Breast epithelium (tissue), 3 donors: Measurements from ENCODE around the gene GPX3.

Experiments used
- POLR2A ChIP-seq: fragments of 450-650 bp; IDR thresholded peaks from one replicate; pipeline ENCODE4 v1.6.1; 2016; ENCODE audit warnings: antibody characterized with exemption, mild to moderate bottlenecking, moderate library complexity
- POLR2AphosphoS5 ChIP-seq, 3 donors: sonication (generic); formaldehyde crosslinking; IDR thresholded peaks; one replicate each; pipeline ENCODE4 v1.6.1; 2017; ENCODE audit warnings: antibody characterized with exemption in 3 of 3
- TF ChIP-seq, protein P1 (sequence below), 3 donors: fragments of 450-650 bp; IDR thresholded peaks; one replicate each; pipeline ENCODE4 v1.5.1; 2016 to 2017; ENCODE audit warnings: antibody characterized with exemption in 3 of 3, mild to moderate bottlenecking in 3 of 3, moderate library complexity in 3 of 3

- TF ChIP-seq, protein P1, sequence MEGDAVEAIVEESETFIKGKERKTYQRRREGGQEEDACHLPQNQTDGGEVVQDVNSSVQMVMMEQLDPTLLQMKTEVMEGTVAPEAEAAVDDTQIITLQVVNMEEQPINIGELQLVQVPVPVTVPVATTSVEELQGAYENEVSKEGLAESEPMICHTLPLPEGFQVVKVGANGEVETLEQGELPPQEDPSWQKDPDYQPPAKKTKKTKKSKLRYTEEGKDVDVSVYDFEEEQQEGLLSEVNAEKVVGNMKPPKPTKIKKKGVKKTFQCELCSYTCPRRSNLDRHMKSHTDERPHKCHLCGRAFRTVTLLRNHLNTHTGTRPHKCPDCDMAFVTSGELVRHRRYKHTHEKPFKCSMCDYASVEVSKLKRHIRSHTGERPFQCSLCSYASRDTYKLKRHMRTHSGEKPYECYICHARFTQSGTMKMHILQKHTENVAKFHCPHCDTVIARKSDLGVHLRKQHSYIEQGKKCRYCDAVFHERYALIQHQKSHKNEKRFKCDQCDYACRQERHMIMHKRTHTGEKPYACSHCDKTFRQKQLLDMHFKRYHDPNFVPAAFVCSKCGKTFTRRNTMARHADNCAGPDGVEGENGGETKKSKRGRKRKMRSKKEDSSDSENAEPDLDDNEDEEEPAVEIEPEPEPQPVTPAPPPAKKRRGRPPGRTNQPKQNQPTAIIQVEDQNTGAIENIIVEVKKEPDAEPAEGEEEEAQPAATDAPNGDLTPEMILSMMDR (IDR thresholded peaks at IDR 0.05), result no peak
- no peak for TF ChIP-seq POLR2AphosphoS5 (IDR thresholded peaks at IDR 0.05)
- TF ChIP-seq POLR2A, result no peak
Observed at GRCh38 chr5:151070449-151070848, 50.1 kb downstream of the GPX3 start.
